ENCODE measurements around the gene SORCS2. TPM values are rescaled to one million over a fixed set of nuclear protein-coding genes. Genes with fewer than 3 reads are reported as not detected.

SORCS2 gene
- total RNA-seq, 1 donor from 2014 or later: 13.4 TPM

DNA sequence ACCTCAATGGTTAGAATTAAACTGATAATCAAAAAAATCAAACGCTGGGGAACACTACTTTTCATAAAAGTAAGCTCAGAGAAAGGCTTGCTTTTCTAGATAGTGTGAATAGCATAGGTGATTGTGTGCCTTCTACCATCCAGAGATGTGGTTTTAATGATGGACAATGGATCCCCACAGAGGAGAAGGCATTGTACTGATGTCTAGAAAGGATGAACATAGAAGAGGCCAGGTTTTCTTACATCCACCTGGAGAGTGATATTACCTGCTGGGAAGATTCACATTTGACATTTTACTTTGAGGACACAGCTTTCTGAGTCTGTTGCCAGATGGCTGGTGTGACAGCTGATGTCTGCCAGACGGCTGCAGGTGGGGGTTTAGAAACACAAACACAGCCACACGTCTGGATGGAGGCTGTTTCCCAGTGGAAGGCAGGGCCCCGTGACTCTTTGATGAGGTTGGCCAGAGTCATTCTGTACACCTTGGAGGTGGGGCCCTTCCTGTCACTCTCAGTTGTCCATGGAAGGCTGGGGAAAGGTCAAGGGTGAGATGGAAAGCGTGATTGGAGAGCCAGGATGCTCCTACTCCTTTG lies 128.0 kb downstream of the SORCS2 start:
- no peak overlapping the region for H3K4me3 Mint-ChIP-seq
- H3K27ac Mint-ChIP-seq: no peak overlapping the region
- H3K36me3 Mint-ChIP-seq: peaks cover 11% of the 10 kb centered on the region
- H3K27me3 Mint-ChIP-seq: no peaks in the 10 kb centered on the region
- H3K4me1 Mint-ChIP-seq (ENCODE audit: unreplicated experiment): peaks cover 8% of the 10 kb centered on the region
- DNase-seq (ENCODE audit: extremely low spot score, unreplicated experiment): no peak
- no peaks in the 10 kb centered on the region for H3K9me3 Mint-ChIP-seq
- TF ChIP-seq CTCF (conservative IDR thresholded peaks at IDR 0.05): no peak

DNA sequence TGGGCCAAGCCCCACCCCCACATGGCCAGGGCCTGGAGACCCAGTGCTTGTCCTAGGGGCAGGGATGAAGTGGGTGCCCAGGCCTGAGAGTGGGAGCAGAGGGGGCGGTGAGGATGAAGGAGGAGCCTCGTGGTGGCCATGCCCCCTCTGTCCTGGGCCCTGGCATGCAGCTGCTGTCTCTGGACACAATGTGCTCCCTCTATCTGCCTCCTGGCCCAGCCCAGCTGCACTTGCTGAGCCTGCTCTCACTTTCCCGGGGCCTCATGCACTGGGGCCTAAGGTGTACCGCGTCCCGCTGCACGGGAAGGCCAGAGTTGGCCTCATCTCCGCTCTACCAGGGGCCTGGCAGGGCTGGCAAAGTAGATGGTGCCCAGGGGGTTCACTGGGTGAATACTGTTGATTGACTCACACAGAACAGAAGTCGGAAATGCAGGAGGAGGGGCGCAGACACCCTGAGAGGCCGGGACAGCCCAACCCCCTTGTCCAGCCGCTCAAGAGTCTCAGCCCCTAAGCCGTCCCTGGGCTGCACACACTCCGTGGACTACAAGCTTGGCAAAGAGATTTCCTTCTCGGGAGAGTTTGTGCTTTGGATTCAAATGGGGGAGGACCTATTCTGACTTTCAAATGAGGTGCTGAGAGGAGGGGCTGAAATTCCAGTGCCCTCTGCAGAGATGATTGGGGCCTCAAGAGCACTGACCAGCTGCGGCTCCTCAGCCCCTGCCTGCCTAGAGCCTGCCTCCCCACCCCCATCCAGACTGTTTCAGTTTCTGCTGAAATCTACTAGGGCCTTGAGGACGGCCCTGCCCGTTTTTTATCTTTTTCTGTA lies 130.0 kb downstream of the SORCS2 start:
- H3K27ac Mint-ChIP-seq: no peak overlapping the region
- no peak for TF ChIP-seq CTCF (conservative IDR thresholded peaks at IDR 0.05)
- DNase-seq (ENCODE audit: extremely low spot score, unreplicated experiment): no peak

GRCh38 chr4:7323461-7323871 lies 131.1 kb downstream of the SORCS2 start:
- H3K27me3 Mint-ChIP-seq: no peaks in the 10 kb centered on the region

More for the DNA sequence above, 130.0 kb downstream of the SORCS2 start:
- no peak overlapping the region for H3K4me3 Mint-ChIP-seq
- H3K27me3 Mint-ChIP-seq: no peaks in the 10 kb centered on the region
- peaks cover 8% of the 10 kb centered on the region for H3K4me1 Mint-ChIP-seq (ENCODE audit: unreplicated experiment)
- H3K9me3 Mint-ChIP-seq: no peaks in the 10 kb centered on the region
- peaks cover 11% of the 10 kb centered on the region for H3K36me3 Mint-ChIP-seq

GRCh38 chr4:7323872-7324650 lies 131.7 kb downstream of the SORCS2 start:
- no peak overlapping the region for H3K4me3 Mint-ChIP-seq
- H3K9me3 Mint-ChIP-seq: no peaks in the 10 kb centered on the region
- TF ChIP-seq CTCF (conservative IDR thresholded peaks at IDR 0.05): no peak
- H3K36me3 Mint-ChIP-seq: peaks cover 3% of the 10 kb centered on the region
- no peaks in the 10 kb centered on the region for H3K27me3 Mint-ChIP-seq
- no peak overlapping the region for H3K27ac Mint-ChIP-seq
- DNase-seq (ENCODE audit: extremely low spot score, unreplicated experiment): no peak
- H3K4me1 Mint-ChIP-seq (ENCODE audit: unreplicated experiment): peaks cover 8% of the 10 kb centered on the region

More at GRCh38 chr4:7323461-7323871, 131.1 kb downstream of the SORCS2 start:
- no peaks in the 10 kb centered on the region for H3K9me3 Mint-ChIP-seq
- peaks cover 9% of the 10 kb centered on the region for H3K36me3 Mint-ChIP-seq
- no peak overlapping the region for H3K27ac Mint-ChIP-seq
- no peak for TF ChIP-seq CTCF (conservative IDR thresholded peaks at IDR 0.05)
- no peak overlapping the region for H3K4me3 Mint-ChIP-seq
- peaks cover 8% of the 10 kb centered on the region for H3K4me1 Mint-ChIP-seq (ENCODE audit: unreplicated experiment)
- DNase-seq (ENCODE audit: extremely low spot score, unreplicated experiment): no peak

GRCh38 chr4:7324651-7325121 lies 132.3 kb downstream of the SORCS2 start:
- H3K9me3 Mint-ChIP-seq: no peaks in the 10 kb centered on the region
- H3K36me3 Mint-ChIP-seq: peaks cover 3% of the 10 kb centered on the region
- no peak for DNase-seq (ENCODE audit: extremely low spot score, unreplicated experiment)
- no peak overlapping the region for H3K4me3 Mint-ChIP-seq
- H3K4me1 Mint-ChIP-seq (ENCODE audit: unreplicated experiment): peaks cover 8% of the 10 kb centered on the region
- no peaks in the 10 kb centered on the region for H3K27me3 Mint-ChIP-seq
- TF ChIP-seq CTCF (conservative IDR thresholded peaks at IDR 0.05): no peak
- no peak overlapping the region for H3K27ac Mint-ChIP-seq
